Mesenchymal stem cell (in vitro differentiated cells and primary cell): ENCODE measurements around the gene PPP1R12B.
"Not testable (repeated sequence)": the region's sequence is repeated elsewhere in the genome, so short reads cannot be mapped to it uniquely, and the experiment has no call there.

Experiments
- DNase-seq: peaks from one replicate; pipeline ENCODE4 v3.0.0-alpha.2; 2013
- H2AFZ ChIP-seq: one replicate; pipeline ENCODE4 v1.6.1; 2013; ENCODE audit warnings: low read depth, mild to moderate bottlenecking, control low read depth, inconsistent platforms, low read length, moderate library complexity
- H2AK5ac ChIP-seq: 2 replicates; pipeline ENCODE4 v1.6.1; 2013; ENCODE audit warnings: low read length, moderate library complexity, mild to moderate bottlenecking, inconsistent platforms; ENCODE audit not compliant: severe bottlenecking
- H2BK120ac ChIP-seq: one replicate; pipeline ENCODE4 v1.6.1; 2013; ENCODE audit warnings: low read depth, mild to moderate bottlenecking, inconsistent platforms, low read length, moderate library complexity
- H2BK12ac ChIP-seq, 2 experiments: one replicate each; pipeline ENCODE4 v1.6.1; 2013; ENCODE audit warnings: inconsistent platforms in 2 of 2, low read length in 2 of 2, mild to moderate bottlenecking in 2 of 2, moderate library complexity in 2 of 2, control low read depth in 1 of 2
- H2BK15ac ChIP-seq: one replicate; pipeline ENCODE4 v1.6.1; 2013; ENCODE audit warnings: mild to moderate bottlenecking, low read depth, inconsistent platforms; ENCODE audit not compliant: poor library complexity, severe bottlenecking
- H2BK5ac ChIP-seq: 2 replicates; pipeline ENCODE4 v1.6.1; 2013; ENCODE audit warnings: low read depth, mild to moderate bottlenecking, low read length, control low read depth, inconsistent platforms; ENCODE audit not compliant: poor library complexity, severe bottlenecking
- H3K14ac ChIP-seq, 2 experiments: one replicate each; pipeline ENCODE4 v1.6.1; 2013; ENCODE audit warnings: inconsistent platforms in 2 of 2, low read length in 2 of 2, control low read depth in 1 of 2, mild to moderate bottlenecking in 1 of 2, moderate library complexity in 1 of 2
- H3K18ac ChIP-seq, 2 experiments: one replicate each; pipeline ENCODE4 v1.6.1; 2013; ENCODE audit warnings: inconsistent platforms in 2 of 2, low read length in 2 of 2, control low read depth in 1 of 2, low read depth in 1 of 2, mild to moderate bottlenecking in 1 of 2
- H3K23ac ChIP-seq, 2 experiments: one replicate each; pipeline ENCODE4 v1.6.1; 2013; ENCODE audit warnings: inconsistent platforms in 2 of 2, low read length in 2 of 2, mild to moderate bottlenecking in 2 of 2, moderate library complexity in 2 of 2, control low read depth in 1 of 2
- H3K27ac ChIP-seq: 2 replicates; pipeline ENCODE4 v1.5.1; 2013; ENCODE audit warnings: mild to moderate bottlenecking, moderate library complexity, low read length, control low read depth, inconsistent platforms; ENCODE audit not compliant: poor library complexity, severe bottlenecking
- H3K27me3 ChIP-seq, 2 experiments: 2 replicates each; pipeline versions ENCODE4 v1.6.1 to v1.7.0; 2013; ENCODE audit warnings: low read length in 2 of 2, mild to moderate bottlenecking in 2 of 2, moderate library complexity in 2 of 2, control low read depth in 1 of 2, inconsistent platforms in 1 of 2; ENCODE audit not compliant: control insufficient read depth in 1 of 2, insufficient read depth in 1 of 2
- H3K36me3 ChIP-seq, 2 experiments: 2 replicates each; pipeline versions ENCODE4 v1.6.1 to v1.7.0; 2013; ENCODE audit warnings: low read length in 2 of 2, control low read depth in 1 of 2, inconsistent platforms in 1 of 2, low read depth in 1 of 2, mild to moderate bottlenecking in 1 of 2; ENCODE audit not compliant: insufficient read depth in 2 of 2, control insufficient read depth in 1 of 2
- H3K4ac ChIP-seq, 2 experiments: one replicate each; pipeline ENCODE4 v1.6.1; 2013; ENCODE audit warnings: inconsistent platforms in 2 of 2, low read length in 2 of 2, mild to moderate bottlenecking in 2 of 2, moderate library complexity in 2 of 2, control low read depth in 1 of 2, low read depth in 1 of 2
- H3K4me1 ChIP-seq: 2 replicates; pipeline ENCODE4 v1.6.1; 2013; ENCODE audit warnings: low read depth, low read length, control low read depth; ENCODE audit not compliant: control insufficient read depth, insufficient read depth
- H3K4me2 ChIP-seq: 2 replicates; pipeline ENCODE4 v1.6.1; 2013; ENCODE audit warnings: low read length, mild to moderate bottlenecking, inconsistent platforms; ENCODE audit not compliant: poor library complexity, severe bottlenecking
- H3K4me3 ChIP-seq, 2 experiments: 2 replicates each; pipeline versions ENCODE4 v1.5.1 to v1.7.0; 2013; ENCODE audit warnings: low read length in 2 of 2, mild to moderate bottlenecking in 2 of 2, control low read depth in 1 of 2, low read depth in 1 of 2; ENCODE audit not compliant: insufficient read depth in 1 of 2
- H3K79me1 ChIP-seq: replicated peaks from 2 replicates; pipeline ENCODE4 v1.6.1; 2013; ENCODE audit warnings: mild to moderate bottlenecking, control low read depth, low read length, inconsistent platforms; ENCODE audit not compliant: poor library complexity, severe bottlenecking
- H3K9ac ChIP-seq: 2 replicates; pipeline ENCODE4 v1.7.0; 2013; ENCODE audit warnings: mild to moderate bottlenecking, low read length, moderate library complexity
- H3K9me3 ChIP-seq: 2 replicates; pipeline ENCODE4 v1.7.0; 2013; ENCODE audit warnings: mild to moderate bottlenecking, low read length; ENCODE audit not compliant: control insufficient read depth
- H4K8ac ChIP-seq: one replicate; pipeline ENCODE4 v1.6.1; 2013; ENCODE audit warnings: inconsistent platforms, mild to moderate bottlenecking, low read length, moderate library complexity
- H4K91ac ChIP-seq: one replicate; pipeline ENCODE4 v1.6.1; 2013; ENCODE audit warnings: mild to moderate bottlenecking, low read length, inconsistent platforms
- WGBS: methylation state at CpG from one replicate; pipeline ENCODE4 v1.1.7; 2013; ENCODE audit warnings: mixed read lengths; 5-methylcytosine and 5-hydroxymethylcytosine counted together

PPP1R12B gene

DNA sequence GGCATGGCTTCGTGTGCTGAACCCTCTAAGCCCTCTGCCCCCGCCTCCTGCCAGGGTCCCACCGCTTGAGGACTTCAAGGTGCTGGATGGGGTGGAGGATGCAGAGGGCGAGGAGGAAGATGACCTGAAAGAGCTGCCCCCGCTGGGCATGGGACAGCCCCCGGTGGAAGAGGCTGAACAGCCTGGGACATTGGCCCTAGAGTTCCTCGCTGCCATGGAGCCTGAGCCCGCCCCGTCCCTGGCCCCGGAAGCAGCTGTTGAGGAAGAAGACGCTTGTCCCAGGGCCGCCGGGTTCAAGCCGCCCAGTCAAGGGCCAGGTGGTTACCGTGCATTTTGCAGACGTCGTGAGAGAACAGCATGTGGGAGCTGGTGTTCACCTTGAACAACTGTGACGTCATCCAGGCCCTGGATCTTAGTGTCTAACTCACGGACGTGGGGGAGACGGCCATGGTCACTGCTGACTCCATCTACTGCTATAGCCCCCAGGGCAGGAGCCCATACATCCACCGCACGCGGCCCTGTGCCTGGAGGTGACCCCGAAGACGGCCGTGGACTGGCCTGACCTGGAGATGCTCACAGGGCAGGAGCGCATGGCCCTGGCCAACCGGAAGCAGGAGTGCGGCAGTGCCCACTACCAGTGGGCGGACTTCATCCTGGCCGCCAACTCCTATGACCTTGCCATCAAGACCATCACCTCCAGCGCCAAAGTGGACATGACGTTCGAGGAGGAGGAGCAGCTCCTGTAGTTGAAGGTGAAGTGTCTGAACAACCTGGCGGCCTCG, 90.1 kb downstream of the PPP1R12B start:
- no peaks in the 10 kb centered on the region for H3K79me1 ChIP-seq
- H2BK120ac ChIP-seq, result no peak overlapping the region
- DNase-seq, result no peak
- peaks cover 17 to 68% of the 10 kb centered on the region in 2 experiments for H3K36me3 ChIP-seq
- no peak overlapping the region for H4K91ac ChIP-seq
- no peak overlapping the region for H2AFZ ChIP-seq
- H3K9ac ChIP-seq, result no peak overlapping the region
- no peak overlapping the region for H2BK12ac ChIP-seq
- no peak overlapping the region for H3K23ac ChIP-seq
- H3K4me1 ChIP-seq, result no peaks in the 10 kb centered on the region
- H3K9me3 ChIP-seq, result no peaks in the 10 kb centered on the region
- H3K27ac ChIP-seq, result no peak overlapping the region
- H4K8ac ChIP-seq, result no peak overlapping the region
- H3K18ac ChIP-seq, result no peak overlapping the region
- H2BK15ac ChIP-seq, result no peak overlapping the region
- H2BK5ac ChIP-seq, result no peak overlapping the region
- no peak overlapping the region for H3K4me2 ChIP-seq
- H3K14ac ChIP-seq, result no peak overlapping the region
- WGBS, result 98% methylated on average over 35 of the region's 37 CpGs
- no peak overlapping the region for H3K4ac ChIP-seq
- H2AK5ac ChIP-seq, result no peak overlapping the region
- no peaks in the 10 kb centered on the region for H3K27me3 ChIP-seq
- H3K4me3 ChIP-seq, result no peak overlapping the region

DNA sequence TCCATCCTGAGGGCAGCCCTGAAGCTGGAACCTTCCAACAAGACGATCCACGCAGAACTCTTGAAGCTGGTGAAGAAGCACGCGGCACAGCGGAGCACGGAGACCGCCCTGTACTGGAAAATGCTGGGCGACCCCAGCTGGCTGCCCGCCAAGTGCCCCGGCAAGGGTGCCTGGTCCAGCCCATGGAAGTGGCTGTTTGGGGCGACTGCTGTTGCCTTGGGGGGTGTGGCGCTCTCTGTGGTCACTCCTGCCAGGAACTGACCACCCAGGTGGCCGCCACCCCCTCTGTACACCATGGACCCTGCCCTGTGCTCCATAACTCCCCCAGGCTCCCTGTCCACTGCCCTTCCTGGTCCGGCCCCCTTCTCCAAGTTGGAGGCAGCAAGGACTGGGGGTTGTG, 90.8 kb downstream of the PPP1R12B start:
- Histone ChIP-seq H3K36me3 (peaks cover 17 to 65% of the 10 kb centered on the region in 2 experiments), H2BK120ac (no peak overlapping the region), H2AFZ (no peak overlapping the region), H3K4me2 (no peak overlapping the region), H3K14ac (no peak overlapping the region), H3K27ac (no peak overlapping the region), H3K79me1 (no peaks in the 10 kb centered on the region), H2BK12ac (no peak overlapping the region), H3K4me3 (no peak overlapping the region), H3K27me3 (no peaks in the 10 kb centered on the region), H4K91ac (no peak overlapping the region), H3K9ac (no peak overlapping the region), H4K8ac (no peak overlapping the region), H2BK15ac (no peak overlapping the region), H3K18ac (no peak overlapping the region), H3K9me3 (no peaks in the 10 kb centered on the region), H3K23ac (no peak overlapping the region), H3K4me1 (no peaks in the 10 kb centered on the region), H2AK5ac (no peak overlapping the region), H2BK5ac (no peak overlapping the region), H3K4ac (no peak overlapping the region)
- WGBS, result 91% methylated on average over 14 of the region's 14 CpGs
- no peak for DNase-seq

DNA sequence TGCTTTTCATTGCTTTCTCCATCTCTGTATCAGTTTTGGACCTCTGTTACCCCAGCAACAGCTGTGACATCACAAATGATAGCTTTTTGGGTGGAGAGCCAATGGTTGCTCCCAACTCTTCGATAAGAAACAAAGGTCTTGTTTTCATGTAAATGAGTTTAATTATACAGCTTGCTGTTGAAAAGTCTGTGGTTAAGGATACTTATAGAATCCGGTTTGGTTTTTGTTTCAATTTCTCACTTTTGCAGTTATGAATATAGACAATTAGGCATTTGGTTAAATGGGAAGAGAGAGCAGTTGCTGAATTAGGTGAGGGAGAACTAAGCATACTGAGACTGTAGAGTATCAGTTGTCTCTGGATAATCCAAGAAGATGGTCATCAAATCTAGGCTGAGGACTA, 99.6 kb downstream of the PPP1R12B start:
- not testable (repeated sequence) for H2AK5ac ChIP-seq, H3K27ac ChIP-seq, H3K14ac ChIP-seq, H3K18ac ChIP-seq, H4K8ac ChIP-seq, H3K79me1 ChIP-seq, H2BK5ac ChIP-seq, H2AFZ ChIP-seq, H3K9me3 ChIP-seq, DNase-seq, H4K91ac ChIP-seq, H3K4ac ChIP-seq, H3K23ac ChIP-seq, H3K27me3 ChIP-seq, H2BK120ac ChIP-seq, H2BK12ac ChIP-seq, H3K4me1 ChIP-seq, H2BK15ac ChIP-seq, H3K4me2 ChIP-seq, H3K9ac ChIP-seq, H3K4me3 ChIP-seq
- peaks cover 4 to 28% of the 10 kb centered on the region in 2 experiments for H3K36me3 ChIP-seq
- 94% methylated on average over 2 of the region's 2 CpGs for WGBS

DNA sequence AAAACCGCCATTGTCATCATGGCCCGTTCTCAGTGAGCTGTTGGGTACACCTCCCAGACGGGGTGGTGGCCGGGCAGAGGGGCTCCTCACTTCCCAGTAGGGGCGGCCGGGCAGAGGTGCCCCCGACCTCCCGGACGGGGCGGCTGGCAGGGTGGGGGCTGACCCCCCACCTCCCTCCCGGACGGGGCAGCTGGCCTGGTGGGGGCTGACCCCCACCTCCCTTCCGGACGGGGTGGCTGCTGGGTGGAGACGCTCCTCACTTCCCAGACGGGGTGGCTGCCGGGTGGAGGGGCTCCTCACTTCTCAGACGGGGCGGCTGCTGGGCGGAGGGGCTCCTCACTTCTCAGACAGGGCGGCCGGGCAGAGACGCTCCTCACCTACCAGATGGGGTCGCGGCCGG, 103.1 kb downstream of the PPP1R12B start:
- not testable (repeated sequence) for H2BK120ac ChIP-seq, H4K91ac ChIP-seq, H4K8ac ChIP-seq, H3K4me3 ChIP-seq, H3K27ac ChIP-seq, H3K9me3 ChIP-seq, H2BK15ac ChIP-seq, H2BK12ac ChIP-seq, H2BK5ac ChIP-seq, H3K27me3 ChIP-seq, H3K4me1 ChIP-seq, H3K23ac ChIP-seq, H3K14ac ChIP-seq, H3K4me2 ChIP-seq, H3K18ac ChIP-seq, H2AFZ ChIP-seq, DNase-seq, H3K4ac ChIP-seq, H3K9ac ChIP-seq, H3K79me1 ChIP-seq, H2AK5ac ChIP-seq
- peaks cover 0 to 17% of the 10 kb centered on the region in 2 experiments for H3K36me3 ChIP-seq
- 97% methylated on average over 20 of the region's 26 CpGs for WGBS
